Peyer's patch (tissue), 4 donors: ENCODE results near the gene FBXL2.

Experiments used
- CTCF ChIP-seq, 6 experiments: fragments of 450-650 bp in 4 of 6; fragments of 200-600 bp in 2 of 6; sonication (generic) in 1 of 6; IDR thresholded peaks; one replicate each; pipeline ENCODE4 v1.5.1; 2017 to 2019; ENCODE audit warnings: antibody characterized with exemption in 6 of 6, mild to moderate bottlenecking in 3 of 6, moderate library complexity in 1 of 6
- POLR2A ChIP-seq, 2 donors: fragments of 450-650 bp; IDR thresholded peaks; one replicate each; pipeline ENCODE4 v1.5.1; 2017; ENCODE audit warnings: antibody characterized with exemption in 2 of 2, mild to moderate bottlenecking in 2 of 2, moderate library complexity in 2 of 2

- no peak for TF ChIP-seq POLR2A (IDR thresholded peaks at IDR 0.05)
- TF ChIP-seq CTCF (IDR thresholded peaks at IDR 0.05) = no peak
Observed at GRCh38 chr3:33377489-33377888, 100.2 kb downstream of the FBXL2 start.
